WTC11 (cell line): ENCODE results near the gene SHKBP1. TPM values are rescaled to one million over a fixed set of nuclear protein-coding genes. Genes with fewer than 3 reads are reported as not detected.

Source experiments
- ATAC-seq: fragments of 200-7000 bp; cut with Tn5 transposase; 2 replicates; pipeline ENCODE4 v1.10.0; 2021; ENCODE audit warnings: mild to moderate bottlenecking, moderate library complexity
- CTCF ChIA-PET: fragments of 300-600 bp; sonication (Branson Sonifier 250); formaldehyde crosslinking; loops from one replicate; lab custom pipeline; 2021; ENCODE audit warnings: antibody characterized with exemption; lab: Charles Lee
- POLR2A ChIA-PET: fragments of 350-600 bp; sonication (Branson Sonifier 250); formaldehyde crosslinking; loops from one replicate; lab custom pipeline; 2021; ENCODE audit warnings: antibody characterized with exemption; lab: Charles Lee
- DNase-seq: peaks from one replicate; pipeline ENCODE4 v3.0.0; 2021; ENCODE audit warnings: low spot score
- H3K27ac Mint-ChIP-seq: 2 replicates; pipeline ENCODE4 v1.8.0; 2021; ENCODE audit warnings: mixed read lengths
- H3K27me3 Mint-ChIP-seq: 2 replicates; pipeline ENCODE4 v1.8.0; 2021; ENCODE audit warnings: low read depth, mild to moderate bottlenecking, moderate library complexity, mixed read lengths
- H3K36me3 Mint-ChIP-seq: 2 replicates; pipeline ENCODE4 v1.8.0; 2021; ENCODE audit warnings: mixed read lengths
- H3K4me1 Mint-ChIP-seq: 2 replicates; pipeline ENCODE4 v1.8.0; 2022; ENCODE audit warnings: mixed read lengths
- H3K4me3 Mint-ChIP-seq: 2 replicates; pipeline ENCODE4 v1.8.0; 2021; ENCODE audit warnings: mild to moderate bottlenecking, moderate library complexity, mixed read lengths
- H3K9me3 Mint-ChIP-seq: 2 replicates; pipeline ENCODE4 v1.8.0; 2021; ENCODE audit warnings: mixed read lengths
- AFF4 ChIP-seq: sonication (generic); formaldehyde crosslinking; IDR thresholded peaks from 2 replicates; pipeline ENCODE4 v1.8.1; 2023; ENCODE audit warnings: mild to moderate bottlenecking, missing genetic modification reagents, borderline replicate concordance
- ATF3 ChIP-seq: sonication (generic); formaldehyde crosslinking; conservative IDR thresholded peaks from 2 replicates; pipeline ENCODE4 v1.8.1; 2022; ENCODE audit warnings: mild to moderate bottlenecking, missing genetic modification reagents
- E2F4 ChIP-seq: sonication (generic); formaldehyde crosslinking; IDR thresholded peaks from 2 replicates; pipeline ENCODE4 v1.8.1; 2022; ENCODE audit warnings: low read depth, mild to moderate bottlenecking, moderate library complexity, missing genetic modification reagents, borderline replicate concordance
- E2F5 ChIP-seq: sonication (generic); formaldehyde crosslinking; IDR thresholded peaks from 2 replicates; pipeline ENCODE4 v1.8.1; 2022; ENCODE audit warnings: mild to moderate bottlenecking, moderate library complexity, missing genetic modification reagents
- ELF4 ChIP-seq: sonication (generic); formaldehyde crosslinking; IDR thresholded peaks from 2 replicates; pipeline ENCODE4 v1.8.1; 2022; ENCODE audit warnings: low read depth, mild to moderate bottlenecking, moderate library complexity, missing genetic modification reagents
- ERG ChIP-seq: fragments of 250-450 bp; sonication (Bioruptor Pico); IDR thresholded peaks from 2 replicates; pipeline ENCODE4 v1.8.0; 2021; ENCODE audit warnings: mild to moderate bottlenecking
- ETV6 ChIP-seq: sonication (generic); formaldehyde crosslinking; IDR thresholded peaks from 2 replicates; pipeline ENCODE4 v1.8.1; 2022; ENCODE audit warnings: mild to moderate bottlenecking, missing genetic modification reagents
- FOXK1 ChIP-seq: sonication (generic); formaldehyde crosslinking; IDR thresholded peaks from 2 replicates; pipeline ENCODE4 v1.8.0; 2022; ENCODE audit warnings: mild to moderate bottlenecking, moderate library complexity, missing genetic modification reagents
- GABPB1 ChIP-seq: sonication (generic); formaldehyde crosslinking; IDR thresholded peaks from 2 replicates; pipeline ENCODE4 v1.8.1; 2023; ENCODE audit warnings: mild to moderate bottlenecking, missing genetic modification reagents
- GRHL2 ChIP-seq: fragments of 250-450 bp; sonication (Bioruptor Pico); IDR thresholded peaks from 2 replicates; pipeline ENCODE4 v1.8.0; 2022; ENCODE audit warnings: mild to moderate bottlenecking, moderate library complexity; ENCODE audit not compliant: insufficient replicate concordance, severe bottlenecking
- HMGXB4 ChIP-seq: sonication (generic); formaldehyde crosslinking; IDR thresholded peaks from 2 replicates; pipeline ENCODE4 v1.8.1; 2023; ENCODE audit warnings: mild to moderate bottlenecking, moderate library complexity, missing genetic modification reagents
- IRF1 ChIP-seq: sonication (generic); formaldehyde crosslinking; IDR thresholded peaks from 2 replicates; pipeline ENCODE4 v1.8.0; 2023; ENCODE audit warnings: missing genetic modification reagents
- JUN ChIP-seq: sonication (generic); formaldehyde crosslinking; IDR thresholded peaks from 2 replicates; pipeline ENCODE4 v1.8.0; 2023; ENCODE audit warnings: mild to moderate bottlenecking, missing genetic modification reagents
- MAX ChIP-seq: sonication (generic); formaldehyde crosslinking; IDR thresholded peaks from 2 replicates; pipeline ENCODE4 v1.8.0; 2022; ENCODE audit warnings: mild to moderate bottlenecking, missing genetic modification reagents
- NFATC4 ChIP-seq: fragments of 250-450 bp; sonication (Bioruptor Pico); IDR thresholded peaks from 2 replicates; pipeline ENCODE4 v1.9.0; 2021; ENCODE audit warnings: mild to moderate bottlenecking
- OVOL2 ChIP-seq: fragments of 250-450 bp; sonication (Bioruptor Pico); IDR thresholded peaks from 2 replicates; pipeline ENCODE4 v1.9.0; 2021; ENCODE audit warnings: mild to moderate bottlenecking, borderline replicate concordance
- PRRX2 ChIP-seq: fragments of 250-450 bp; sonication (Bioruptor Pico); IDR thresholded peaks from 2 replicates; pipeline ENCODE4 v1.8.0; 2021; ENCODE audit warnings: mild to moderate bottlenecking
- SMAD4 ChIP-seq: sonication (generic); formaldehyde crosslinking; IDR thresholded peaks from 2 replicates; pipeline ENCODE4 v1.8.0; 2022; ENCODE audit warnings: mild to moderate bottlenecking, missing genetic modification reagents
- SP1 ChIP-seq: sonication (generic); formaldehyde crosslinking; conservative IDR thresholded peaks from 2 replicates; pipeline ENCODE4 v1.8.1; 2022; ENCODE audit warnings: missing genetic modification reagents
- STAT6 ChIP-seq: sonication (generic); formaldehyde crosslinking; conservative IDR thresholded peaks from 2 replicates; pipeline ENCODE4 v1.8.1; 2023; ENCODE audit warnings: mild to moderate bottlenecking, low read depth, missing genetic modification reagents, moderate library complexity
- TEAD4 ChIP-seq: sonication (generic); formaldehyde crosslinking; IDR thresholded peaks from 2 replicates; pipeline ENCODE4 v1.8.0; 2022; ENCODE audit warnings: mild to moderate bottlenecking, missing genetic modification reagents
- TP53 ChIP-seq: sonication (generic); formaldehyde crosslinking; IDR thresholded peaks from 2 replicates; pipeline ENCODE4 v1.8.1; 2023; ENCODE audit warnings: mild to moderate bottlenecking, missing genetic modification reagents
- ZNF416 ChIP-seq: fragments of 250-450 bp; sonication (Bioruptor Pico); IDR thresholded peaks from 2 replicates; pipeline ENCODE4 v1.9.0; 2021; ENCODE audit warnings: mild to moderate bottlenecking, inconsistent platforms
- ZNF423 ChIP-seq: fragments of 250-450 bp; sonication (Bioruptor Pico); IDR thresholded peaks from 2 replicates; pipeline ENCODE4 v2.1.2; 2022; ENCODE audit warnings: mild to moderate bottlenecking, moderate library complexity
- total RNA-seq: library from RNA; stranded (reverse); gene quantifications from 3 replicates; pipeline ENCODE4 v1.2.3, GENCODE V29; 2021

Gene SHKBP1
- total RNA-seq, 1 experiment from 2014 or later = 71.7 TPM

- Mint-ChIP-seq H3K4me3 (peak overlapping the region; percentile 61), H3K27ac (no peak overlapping the region), H3K9me3 (peaks cover 7% of the 10 kb centered on the region), H3K4me1 (peaks cover 8% of the 10 kb centered on the region), H3K27me3 (peaks cover 78% of the 10 kb centered on the region), H3K36me3 (peaks cover 2% of the 10 kb centered on the region; the same call in 1 of the 2 replicates)
- DNase-seq (peak; percentile 96), ATAC-seq (peak; percentile 93)
- ChIA-PET POLR2A (interaction anchor here (1.1 kb wide), 2 partner anchors 50 to 51 kb away, joined by 3 to 4 read pairs; partner anchors contain the start of gene LTBP4), CTCF (interaction anchor here (0.7 to 3.7 kb wide), 43 partner anchors 8 to 715 kb away, joined by 3 to 71 read pairs (median 6); partner anchors contain the start of genes BLVRB, C19orf47, DYRK1B and LTBP4)
- TF ChIP-seq SMAD4 (CRISPR knock-in tag) (no peak), PRRX2 (CRISPR knock-in tag) (no peak), SP1 (CRISPR knock-in tag) (peak; percentile 71), AFF4 (CRISPR knock-in tag) (no peak), NFATC4 (CRISPR knock-in tag) (no peak), FOXK1 (CRISPR knock-in tag) (no peak), ETV6 (CRISPR knock-in tag) (no peak), E2F5 (no peak), TP53 (CRISPR knock-in tag) (no peak), ERG (CRISPR knock-in tag) (no peak), HMGXB4 (0 out of 2 replicates have a peak, but pooled peaks have one; percentile 44), ZNF416 (CRISPR knock-in tag) (no peak), ELF4 (CRISPR knock-in tag) (no peak), IRF1 (CRISPR knock-in tag) (no peak), JUN (CRISPR knock-in tag) (no peak), ZNF423 (CRISPR knock-in tag) (no peak), E2F4 (CRISPR knock-in tag) (no peak), MAX (peak; percentile 29; the same call in 1 of the 2 replicates), STAT6 (CRISPR knock-in tag) (no peak), GRHL2 (CRISPR knock-in tag) (no peak), OVOL2 (CRISPR knock-in tag) (no peak), GABPB1 (no peak), TEAD4 (CRISPR knock-in tag) (no peak), ATF3 (CRISPR knock-in tag) (no peak)
Observed at GRCh38 chr19:40549007-40549708, 27.5 kb upstream of the SHKBP1 start.
